Activated CD8-positive, alpha-beta T cell treated with anti-CD3 and anti-CD28 coated beads for 36 hours (primary cell): ENCODE results near the gene COG7. TPM values are rescaled to one million over a fixed set of nuclear protein-coding genes. Genes with fewer than 3 reads are reported as not detected.

Source experiments
- ATAC-seq: fragments of 200-7000 bp; cut with Tn5 transposase; one replicate; pipeline ENCODE4 v1.10.0; 2021; ENCODE audit warnings: mild to moderate bottlenecking, moderate library complexity
- CTCF ChIA-PET: fragments of 350-600 bp; sonication (Branson Sonifier 250); formaldehyde crosslinking; loops from one replicate; lab custom pipeline; 2021; ENCODE audit warnings: antibody characterized with exemption; lab: Charles Lee
- POLR2A ChIA-PET: fragments of 350-600 bp; sonication (Branson Sonifier 250); formaldehyde crosslinking; loops from one replicate; lab custom pipeline; 2021; ENCODE audit warnings: antibody characterized with exemption; lab: Charles Lee
- DNase-seq: peaks from one replicate; pipeline ENCODE4 v3.0.0-alpha.2; 2020
- H3K27ac Mint-ChIP-seq: one replicate; pipeline ENCODE4 v1.8.0; 2021; ENCODE audit warnings: mild to moderate bottlenecking, mixed read lengths
- H3K27me3 Mint-ChIP-seq: one replicate; pipeline ENCODE4 v1.8.0; 2021; ENCODE audit warnings: mixed read lengths
- H3K36me3 Mint-ChIP-seq: one replicate; pipeline ENCODE4 v1.8.0; 2021; ENCODE audit warnings: low read depth, mixed read lengths
- H3K4me1 Mint-ChIP-seq: one replicate; pipeline ENCODE4 v1.8.0; 2021; ENCODE audit warnings: low read depth, mixed read lengths
- H3K4me3 Mint-ChIP-seq: one replicate; pipeline ENCODE4 v1.8.0; 2021; ENCODE audit warnings: mild to moderate bottlenecking, moderate library complexity, mixed read lengths
- H3K9me3 Mint-ChIP-seq: one replicate; pipeline ENCODE4 v1.8.0; 2021; ENCODE audit warnings: mixed read lengths
- CTCF ChIP-seq: fragments of 200-600 bp; IDR thresholded peaks from one replicate; pipeline ENCODE4 v1.8.0; 2022; ENCODE audit warnings: antibody characterized with exemption, mild to moderate bottlenecking
- intact Hi-C: fragments of 100-400 bp; cut with micrococcal nuclease; formaldehyde crosslinking; loops from one replicate; pipeline ENCODE4 v1.10.0; 2022
- total RNA-seq, 2 experiments: library from RNA; stranded (reverse); gene quantifications; one replicate each; pipeline ENCODE4 v1.2.3, GENCODE V29; 2021

The COG7 gene
- total RNA-seq, 2 experiments from 2014 or later = 16.4 to 16.7 TPM

GRCh38 chr16:23420011-23420410 lies 33.0 kb downstream of the COG7 start:
- POLR2A ChIA-PET = interaction anchor here (0.7 kb wide), 1 partner anchor 430 kb away, joined by 3 read pairs; no protein-coding TSS in a partner anchor
- Mint-ChIP-seq H3K27me3 (no peaks in the 10 kb centered on the region), H3K27ac (no peak overlapping the region)

GRCh38 chr16:23416816-23417215 lies 36.2 kb downstream of the COG7 start:
- H3K4me3 Mint-ChIP-seq = no peak overlapping the region
- POLR2A ChIA-PET = no interaction called here
- no peaks in the 10 kb centered on the region for H3K4me1 Mint-ChIP-seq
- intact Hi-C loops = no loop called here
- no peaks in the 10 kb centered on the region for H3K9me3 Mint-ChIP-seq
- CTCF ChIA-PET = interaction anchor here (1.7 to 4.0 kb wide), 2 partner anchors 15 to 18 kb away, joined by 3 to 33 read pairs; no protein-coding TSS in a partner anchor
- H3K36me3 Mint-ChIP-seq = peaks cover 4% of the 10 kb centered on the region
- no peak overlapping the region for H3K27ac Mint-ChIP-seq
- TF ChIP-seq CTCF = no peak
- no peak for ATAC-seq
- DNase-seq = no peak
- no peaks in the 10 kb centered on the region for H3K27me3 Mint-ChIP-seq

More at GRCh38 chr16:23420011-23420410, 33.0 kb downstream of the COG7 start:
- intact Hi-C loops = no loop called here
- Mint-ChIP-seq H3K4me3 (no peak overlapping the region), H3K4me1 (no peaks in the 10 kb centered on the region), H3K36me3 (peaks cover 7% of the 10 kb centered on the region), H3K9me3 (no peaks in the 10 kb centered on the region)
- CTCF ChIA-PET = interaction anchor here (0.6 to 1.4 kb wide), 5 partner anchors 13 to 236 kb away, joined by 3 to 9 read pairs (median 3); no protein-coding TSS in a partner anchor
- ATAC-seq = no peak
- no peak for DNase-seq
- TF ChIP-seq CTCF = no peak

GRCh38 chr16:23414731-23415130 lies 38.3 kb downstream of the COG7 start:
- Mint-ChIP-seq H3K36me3 (peaks cover 8% of the 10 kb centered on the region), H3K4me3 (no peak overlapping the region), H3K27ac (no peak overlapping the region), H3K9me3 (no peaks in the 10 kb centered on the region), H3K4me1 (no peaks in the 10 kb centered on the region), H3K27me3 (no peaks in the 10 kb centered on the region)
- ATAC-seq = no peak
- ChIA-PET CTCF (interaction anchor here (1.1 to 4.0 kb wide), 2 partner anchors 20 to 233 kb away, joined by 3 to 33 read pairs; no protein-coding TSS in a partner anchor), POLR2A (interaction anchor here (1.3 kb wide), 1 partner anchor 9 kb away, joined by 3 read pairs; no protein-coding TSS in a partner anchor)
- intact Hi-C loops = no loop called here
- no peak for TF ChIP-seq CTCF
- DNase-seq = no peak

- ChIA-PET CTCF (interaction anchor here (0.9 kb wide), 1 partner anchor 24 kb away, joined by 3 read pairs; no protein-coding TSS in a partner anchor), POLR2A (no interaction called here)
- intact Hi-C loops = no loop called here
- DNase-seq (no peak), ATAC-seq (no peak)
- Mint-ChIP-seq H3K36me3 (peaks cover 11% of the 10 kb centered on the region), H3K4me3 (no peak overlapping the region), H3K27ac (no peak overlapping the region), H3K27me3 (no peaks in the 10 kb centered on the region), H3K4me1 (no peaks in the 10 kb centered on the region), H3K9me3 (no peaks in the 10 kb centered on the region)
- TF ChIP-seq CTCF = no peak
These were observed 42.8 kb downstream of the COG7 start for GRCh38 chr16:23410176-23410575.

- H3K4me3 Mint-ChIP-seq = no peak overlapping the region
- intact Hi-C loops = no loop called here
- ChIA-PET CTCF (no interaction called here), POLR2A (no interaction called here)
- H3K9me3 Mint-ChIP-seq = no peaks in the 10 kb centered on the region
- peaks cover 13% of the 10 kb centered on the region for H3K36me3 Mint-ChIP-seq
- ATAC-seq = no peak
- no peaks in the 10 kb centered on the region for H3K27me3 Mint-ChIP-seq
- H3K4me1 Mint-ChIP-seq = no peaks in the 10 kb centered on the region
- H3K27ac Mint-ChIP-seq = no peak overlapping the region
- no peak for TF ChIP-seq CTCF
- DNase-seq = no peak
These were observed 43.5 kb downstream of the COG7 start for GRCh38 chr16:23409522-23409921.
